Neural progenitor cell (in vitro differentiated cells): ENCODE measurements around the gene TK1.

ENCODE experiments used
- CTCF ChIP-seq: fragments of 200-600 bp; sonication (generic); IDR thresholded peaks from 2 replicates; pipeline ENCODE4 v1.5.1; 2017; ENCODE audit warnings: antibody characterized with exemption, mild to moderate bottlenecking
- EZH2phosphoT487 ChIP-seq: fragments of 200-600 bp; sonication (generic); IDR thresholded peaks from 2 replicates; pipeline ENCODE4 v1.6.1; 2017; ENCODE audit warnings: antibody characterized with exemption

GRCh38 chr17:78132767-78133178 lies 54.1 kb downstream of the TK1 start:
- TF ChIP-seq CTCF, result no peak
- TF ChIP-seq EZH2phosphoT487, result no peak
